Right lobe of liver (tissue), 4 donors: Measurements from ENCODE around the gene RAD51C.

Source experiments
- POLR2A ChIP-seq: fragments of 450-650 bp; IDR thresholded peaks from one replicate; pipeline ENCODE4 v1.6.1; 2017; ENCODE audit warnings: antibody characterized with exemption, mild to moderate bottlenecking
- TF ChIP-seq, protein P1 (sequence below), 4 donors: fragments of 200-600 bp in 3 of 4; fragments of 450-650 bp in 1 of 4; IDR thresholded peaks; one replicate each; pipeline versions ENCODE4 v1.5.1 to v1.8.0; 2016 to 2022; ENCODE audit warnings: antibody characterized with exemption in 4 of 4, mild to moderate bottlenecking in 2 of 4
- donor health status: DM: no; HTN: no; CAD: no.
- donor health status: DM: no; HTN: no; CAD: no.
- donor health status: DM: no; HTN: yes; CAD: no.

DNA sequence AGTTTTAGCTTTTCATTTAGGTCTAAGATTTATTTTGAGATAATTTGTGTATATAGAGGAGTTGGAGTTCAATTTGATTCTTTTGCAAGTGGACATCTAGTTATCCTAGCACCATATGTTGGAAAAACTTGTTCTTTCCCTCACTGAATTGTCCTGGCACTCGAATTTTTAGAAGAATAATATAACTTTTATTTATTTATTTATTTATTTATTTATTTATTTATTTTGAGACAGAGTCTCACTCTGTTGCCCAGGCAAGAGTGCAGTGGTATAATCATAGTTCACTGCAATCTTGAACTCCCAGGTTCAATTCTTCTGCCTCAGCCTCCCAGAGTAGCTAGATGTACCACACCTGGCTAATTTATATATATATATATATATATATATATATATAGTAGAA is 92.7 kb downstream of the RAD51C start:
- TF ChIP-seq, protein P1, sequence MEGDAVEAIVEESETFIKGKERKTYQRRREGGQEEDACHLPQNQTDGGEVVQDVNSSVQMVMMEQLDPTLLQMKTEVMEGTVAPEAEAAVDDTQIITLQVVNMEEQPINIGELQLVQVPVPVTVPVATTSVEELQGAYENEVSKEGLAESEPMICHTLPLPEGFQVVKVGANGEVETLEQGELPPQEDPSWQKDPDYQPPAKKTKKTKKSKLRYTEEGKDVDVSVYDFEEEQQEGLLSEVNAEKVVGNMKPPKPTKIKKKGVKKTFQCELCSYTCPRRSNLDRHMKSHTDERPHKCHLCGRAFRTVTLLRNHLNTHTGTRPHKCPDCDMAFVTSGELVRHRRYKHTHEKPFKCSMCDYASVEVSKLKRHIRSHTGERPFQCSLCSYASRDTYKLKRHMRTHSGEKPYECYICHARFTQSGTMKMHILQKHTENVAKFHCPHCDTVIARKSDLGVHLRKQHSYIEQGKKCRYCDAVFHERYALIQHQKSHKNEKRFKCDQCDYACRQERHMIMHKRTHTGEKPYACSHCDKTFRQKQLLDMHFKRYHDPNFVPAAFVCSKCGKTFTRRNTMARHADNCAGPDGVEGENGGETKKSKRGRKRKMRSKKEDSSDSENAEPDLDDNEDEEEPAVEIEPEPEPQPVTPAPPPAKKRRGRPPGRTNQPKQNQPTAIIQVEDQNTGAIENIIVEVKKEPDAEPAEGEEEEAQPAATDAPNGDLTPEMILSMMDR (IDR thresholded peaks at IDR 0.05) = no peak
- TF ChIP-seq POLR2A = no peak
